DOHH2 (cell line): ENCODE data around the gene IL17RA.

ENCODE experiments used
- H3F3A ChIP-seq: fragments of 200-600 bp; sonication (generic), shearing (Covaris generic); 2 replicates; pipeline ENCODE4 v1.6.0; 2016; ENCODE audit warnings: antibody characterized with exemption, mild to moderate bottlenecking; ENCODE audit not compliant: control insufficient read depth, insufficient read depth
- H3K27ac ChIP-seq: fragments of 200-600 bp; sonication (generic); 2 replicates; pipeline ENCODE4 v1.5.1; 2014; ENCODE audit warnings: low read depth, mild to moderate bottlenecking, low read length, moderate library complexity
- H3K27me3 ChIP-seq: fragments of 200-600 bp; sonication (generic); 2 replicates; pipeline ENCODE4 v1.6.1; 2014; ENCODE audit warnings: mild to moderate bottlenecking, low read length, mixed read lengths; ENCODE audit not compliant: control insufficient read depth
- H3K36me3 ChIP-seq: fragments of 200-600 bp; sonication (generic); 2 replicates; pipeline ENCODE4 v1.6.1; 2014; ENCODE audit warnings: mild to moderate bottlenecking, low read length, moderate library complexity, mixed read lengths; ENCODE audit not compliant: control insufficient read depth
- H3K4me1 ChIP-seq: fragments of 200-600 bp; sonication (generic); 2 replicates; pipeline ENCODE4 v1.6.1; 2014; ENCODE audit warnings: mild to moderate bottlenecking, low read length, mixed read lengths; ENCODE audit not compliant: control insufficient read depth
- H3K4me2 ChIP-seq: fragments of 200-600 bp; sonication (generic); 2 replicates; pipeline ENCODE4 v1.6.0; 2014; ENCODE audit warnings: mild to moderate bottlenecking, low read length, moderate library complexity
- H3K4me3 ChIP-seq: fragments of 200-600 bp; sonication (generic); 2 replicates; pipeline ENCODE4 v1.5.1; 2014; ENCODE audit warnings: mild to moderate bottlenecking, low read length, mixed read lengths
- H3K79me2 ChIP-seq: fragments of 200-600 bp; sonication (generic); 2 replicates; pipeline ENCODE4 v1.6.1; 2014; ENCODE audit warnings: mild to moderate bottlenecking, low read length, mixed read lengths; ENCODE audit not compliant: control insufficient read depth
- H3K9me2 ChIP-seq: fragments of 200-600 bp; sonication (generic); replicated peaks from 2 replicates; pipeline ENCODE4 v1.6.1; 2014; ENCODE audit warnings: mild to moderate bottlenecking, low read length, mixed read lengths; ENCODE audit not compliant: control insufficient read depth
- H3K9me3 ChIP-seq: fragments of 200-600 bp; sonication (generic); 2 replicates; pipeline ENCODE4 v1.6.1; 2014; ENCODE audit warnings: antibody characterized with exemption, low read length, mixed read lengths; ENCODE audit not compliant: control insufficient read depth, insufficient read depth
- H4K20me1 ChIP-seq: fragments of 200-600 bp; sonication (generic); 2 replicates; pipeline ENCODE4 v1.6.0; 2014; ENCODE audit warnings: low read depth, mild to moderate bottlenecking, antibody characterized with exemption, low read length, moderate library complexity; ENCODE audit not compliant: control insufficient read depth, insufficient read depth
- CTCF ChIP-seq: fragments of 200-600 bp; sonication (generic); IDR thresholded peaks from one replicate; pipeline ENCODE4 v1.5.1; 2014; ENCODE audit warnings: antibody characterized with exemption, mild to moderate bottlenecking, low read depth, low read length; ENCODE audit not compliant: poor library complexity, severe bottlenecking
- EZH2phosphoT487 ChIP-seq: fragments of 200-600 bp; sonication (generic); IDR thresholded peaks from 2 replicates; pipeline ENCODE4 v1.6.1; 2017; ENCODE audit warnings: borderline replicate concordance, mild to moderate bottlenecking, antibody characterized with exemption, low read length, moderate library complexity, mixed read lengths

The IL17RA gene

GRCh38 chr22:17107547-17107810 lies 22.7 kb downstream of the IL17RA start:
- H3K9me3 ChIP-seq, result no peaks in the 10 kb centered on the region
- H3K27ac ChIP-seq, result no peak overlapping the region
- no peaks in the 10 kb centered on the region for H4K20me1 ChIP-seq
- H3K27me3 ChIP-seq, result no peaks in the 10 kb centered on the region
- H3K4me3 ChIP-seq, result no peak overlapping the region
- H3K36me3 ChIP-seq, result peaks cover 24% of the 10 kb centered on the region
- H3K79me2 ChIP-seq, result no peaks in the 10 kb centered on the region
- H3F3A ChIP-seq, result no peaks in the 10 kb centered on the region
- no peak for TF ChIP-seq CTCF
- no peak for TF ChIP-seq EZH2phosphoT487
- no peaks in the 10 kb centered on the region for H3K9me2 ChIP-seq
- no peak overlapping the region for H3K4me2 ChIP-seq
- H3K4me1 ChIP-seq, result no peaks in the 10 kb centered on the region

GRCh38 chr22:17108256-17109112 lies 23.7 kb downstream of the IL17RA start:
- Histone ChIP-seq H3K36me3 (peaks cover 21% of the 10 kb centered on the region), H3K9me2 (no peaks in the 10 kb centered on the region), H3K4me3 (no peak overlapping the region), H3K4me1 (no peaks in the 10 kb centered on the region), H3K9me3 (no peaks in the 10 kb centered on the region), H3K79me2 (no peaks in the 10 kb centered on the region), H3K27ac (no peak overlapping the region), H3K4me2 (no peak overlapping the region), H3K27me3 (no peaks in the 10 kb centered on the region), H4K20me1 (no peaks in the 10 kb centered on the region), H3F3A (no peaks in the 10 kb centered on the region)
- TF ChIP-seq CTCF (no peak), EZH2phosphoT487 (no peak)

DNA sequence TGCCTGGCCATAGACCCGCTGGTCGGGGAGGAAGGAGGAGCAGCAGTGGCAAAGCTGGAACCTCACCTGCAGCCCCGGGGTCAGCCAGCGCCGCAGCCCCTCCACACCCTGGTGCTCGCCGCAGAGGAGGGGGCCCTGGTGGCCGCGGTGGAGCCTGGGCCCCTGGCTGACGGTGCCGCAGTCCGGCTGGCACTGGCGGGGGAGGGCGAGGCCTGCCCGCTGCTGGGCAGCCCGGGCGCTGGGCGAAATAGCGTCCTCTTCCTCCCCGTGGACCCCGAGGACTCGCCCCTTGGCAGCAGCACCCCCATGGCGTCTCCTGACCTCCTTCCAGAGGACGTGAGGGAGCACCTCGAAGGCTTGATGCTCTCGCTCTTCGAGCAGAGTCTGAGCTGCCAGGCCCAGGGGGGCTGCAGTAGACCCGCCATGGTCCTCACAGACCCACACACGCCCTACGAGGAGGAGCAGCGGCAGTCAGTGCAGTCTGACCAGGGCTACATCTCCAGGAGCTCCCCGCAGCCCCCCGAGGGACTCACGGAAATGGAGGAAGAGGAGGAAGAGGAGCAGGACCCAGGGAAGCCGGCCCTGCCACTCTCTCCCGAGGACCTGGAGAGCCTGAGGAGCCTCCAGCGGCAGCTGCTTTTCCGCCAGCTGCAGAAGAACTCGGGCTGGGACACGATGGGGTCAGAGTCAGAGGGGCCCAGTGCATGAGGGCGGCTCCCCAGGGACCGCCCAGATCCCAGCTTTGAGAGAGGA lies 24.5 kb downstream of the IL17RA start:
- Histone ChIP-seq H3K27me3 (no peaks in the 10 kb centered on the region), H3K4me1 (no peaks in the 10 kb centered on the region), H3K9me3 (no peaks in the 10 kb centered on the region), H3K27ac (no peak overlapping the region), H3K4me3 (no peak overlapping the region), H3K4me2 (no peak overlapping the region), H3F3A (no peaks in the 10 kb centered on the region), H4K20me1 (no peaks in the 10 kb centered on the region), H3K9me2 (no peaks in the 10 kb centered on the region), H3K79me2 (no peaks in the 10 kb centered on the region), H3K36me3 (peaks cover 21% of the 10 kb centered on the region)
- TF ChIP-seq CTCF (no peak), EZH2phosphoT487 (no peak)
